Neural cell (in vitro differentiated cells): Measurements from ENCODE around the gene CA6.

Experiments
- EP300 ChIP-seq: fragments of 450-650 bp; conservative IDR thresholded peaks from 2 replicates; pipeline ENCODE4 v1.6.1; 2014; ENCODE audit warnings: antibody characterized with exemption, mild to moderate bottlenecking, moderate library complexity; ENCODE audit not compliant: poor library complexity, severe bottlenecking
- TAF1 ChIP-seq: IDR thresholded peaks from 2 replicates; pipeline ENCODE4 v1.6.1; 2012; ENCODE audit warnings: low read depth
- TF ChIP-seq, protein P1 (sequence below): fragments of 450-650 bp; IDR thresholded peaks from 2 replicates; pipeline ENCODE4 v1.5.1; 2014; ENCODE audit warnings: antibody characterized with exemption, mild to moderate bottlenecking, moderate library complexity; ENCODE audit not compliant: poor library complexity, severe bottlenecking

GRCh38 chr1:8974551-8974950 is 28.9 kb downstream of the CA6 start:
- TF ChIP-seq TAF1, result no peak
- TF ChIP-seq, protein P1, sequence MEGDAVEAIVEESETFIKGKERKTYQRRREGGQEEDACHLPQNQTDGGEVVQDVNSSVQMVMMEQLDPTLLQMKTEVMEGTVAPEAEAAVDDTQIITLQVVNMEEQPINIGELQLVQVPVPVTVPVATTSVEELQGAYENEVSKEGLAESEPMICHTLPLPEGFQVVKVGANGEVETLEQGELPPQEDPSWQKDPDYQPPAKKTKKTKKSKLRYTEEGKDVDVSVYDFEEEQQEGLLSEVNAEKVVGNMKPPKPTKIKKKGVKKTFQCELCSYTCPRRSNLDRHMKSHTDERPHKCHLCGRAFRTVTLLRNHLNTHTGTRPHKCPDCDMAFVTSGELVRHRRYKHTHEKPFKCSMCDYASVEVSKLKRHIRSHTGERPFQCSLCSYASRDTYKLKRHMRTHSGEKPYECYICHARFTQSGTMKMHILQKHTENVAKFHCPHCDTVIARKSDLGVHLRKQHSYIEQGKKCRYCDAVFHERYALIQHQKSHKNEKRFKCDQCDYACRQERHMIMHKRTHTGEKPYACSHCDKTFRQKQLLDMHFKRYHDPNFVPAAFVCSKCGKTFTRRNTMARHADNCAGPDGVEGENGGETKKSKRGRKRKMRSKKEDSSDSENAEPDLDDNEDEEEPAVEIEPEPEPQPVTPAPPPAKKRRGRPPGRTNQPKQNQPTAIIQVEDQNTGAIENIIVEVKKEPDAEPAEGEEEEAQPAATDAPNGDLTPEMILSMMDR, result no peak
- no peak for TF ChIP-seq EP300
